PC-9 (cell line): ENCODE results near the gene IL1RL1. TPM values are rescaled to one million over a fixed set of nuclear protein-coding genes. Genes with fewer than 3 reads are reported as not detected.
A peak's percentile ranks its signal among the peaks of the same experiment; 100 is the strongest.

Source experiments
- BruUV-seq: library from RNA; stranded (reverse); fragments of 400-500 nt; replicated peaks from 2 replicates; lab custom pipeline; 2021; lab: Mats Ljungman, UMichigan
- CTCF ChIA-PET: fragments of 300-600 bp; sonication (Branson Sonifier 250); formaldehyde crosslinking; loops from one replicate; lab custom pipeline; 2022; ENCODE audit warnings: antibody characterized with exemption; lab: Charles Lee
- POLR2A ChIA-PET: fragments of 300-600 bp; sonication (Branson Sonifier 250); formaldehyde crosslinking; loops from one replicate; lab custom pipeline; 2022; ENCODE audit warnings: antibody characterized with exemption; ENCODE audit not compliant: unreplicated experiment; lab: Charles Lee
- DNase-seq, 2 experiments: peaks; one replicate each; pipeline versions ENCODE4 v3.0.0 to v3.0.0-alpha.2; 2015 to 2022; ENCODE audit warnings: mixed read lengths in 1 of 2
- H2AFZ ChIP-seq: fragments of 200-600 bp; sonication (generic); 2 replicates; pipeline ENCODE4 v1.8.1; 2017; ENCODE audit warnings: antibody characterized with exemption
- H3F3A ChIP-seq: fragments of 200-600 bp; sonication (generic); 2 replicates; pipeline ENCODE4 v1.8.1; 2017; ENCODE audit warnings: antibody characterized with exemption, mild to moderate bottlenecking, low read depth; ENCODE audit not compliant: insufficient read depth
- H3K27ac ChIP-seq: fragments of 200-600 bp; sonication (generic); 2 replicates; pipeline ENCODE4 v1.6.1; 2016; ENCODE audit warnings: mixed run types
- H3K27me3 ChIP-seq: fragments of 200-600 bp; sonication (generic); 2 replicates; pipeline ENCODE4 v1.6.1; 2016; ENCODE audit warnings: low read depth, mixed run types; ENCODE audit not compliant: insufficient read depth
- H3K36me3 ChIP-seq: fragments of 200-600 bp; sonication (generic); 2 replicates; pipeline ENCODE4 v1.6.1; 2016; ENCODE audit warnings: low read depth, mixed run types
- H3K4me1 ChIP-seq: fragments of 200-600 bp; sonication (generic); replicated peaks from 2 replicates; pipeline ENCODE4 v1.6.1; 2016; ENCODE audit warnings: mixed run types; ENCODE audit not compliant: insufficient read depth
- H3K4me2 ChIP-seq: fragments of 200-600 bp; sonication (generic); 2 replicates; pipeline ENCODE4 v1.6.1; 2017; ENCODE audit warnings: mixed run types
- H3K4me3 ChIP-seq: fragments of 200-600 bp; sonication (generic); 2 replicates; pipeline ENCODE4 v1.6.1; 2016; ENCODE audit warnings: mixed run types
- H3K79me2 ChIP-seq: fragments of 200-600 bp; sonication (generic); 2 replicates; pipeline ENCODE4 v1.6.1; 2017; ENCODE audit warnings: low read depth, mixed run types
- H3K9me2 ChIP-seq: fragments of 200-600 bp; sonication (generic); 2 replicates; pipeline ENCODE4 v1.8.1; 2017; ENCODE audit warnings: mild to moderate bottlenecking; ENCODE audit not compliant: insufficient read depth
- H3K9me3 ChIP-seq: fragments of 200-600 bp; sonication (generic); 2 replicates; pipeline ENCODE4 v1.8.1; 2016; ENCODE audit warnings: low read depth; ENCODE audit not compliant: insufficient read depth
- H4K20me1 ChIP-seq: fragments of 200-600 bp; sonication (generic); 2 replicates; pipeline ENCODE4 v1.8.1; 2017; ENCODE audit not compliant: insufficient read depth
- EZH2 ChIP-seq: fragments of 200-600 bp; sonication (generic); IDR thresholded peaks from 2 replicates; pipeline ENCODE4 v1.8.0; 2017; ENCODE audit warnings: antibody characterized with exemption, low read depth
- intact Hi-C: fragments of 100-400 bp; cut with micrococcal nuclease; formaldehyde crosslinking; loops from one replicate; pipeline ENCODE4 v1.10.0; 2022; ENCODE audit not compliant: unreplicated experiment
- total RNA-seq: library from RNA; stranded (reverse); gene quantifications from 2 replicates; pipeline ENCODE4 v1.2.3, GENCODE V29; 2021
- TF ChIP-seq, protein P1 (sequence below): fragments of 200-600 bp; sonication (generic); conservative IDR thresholded peaks from 2 replicates; pipeline ENCODE4 v1.6.1; 2017; ENCODE audit warnings: mixed run types, antibody characterized with exemption, mild to moderate bottlenecking, moderate library complexity

The IL1RL1 gene
- total RNA-seq, 1 experiment from 2014 or later = 1.7 TPM

DNA sequence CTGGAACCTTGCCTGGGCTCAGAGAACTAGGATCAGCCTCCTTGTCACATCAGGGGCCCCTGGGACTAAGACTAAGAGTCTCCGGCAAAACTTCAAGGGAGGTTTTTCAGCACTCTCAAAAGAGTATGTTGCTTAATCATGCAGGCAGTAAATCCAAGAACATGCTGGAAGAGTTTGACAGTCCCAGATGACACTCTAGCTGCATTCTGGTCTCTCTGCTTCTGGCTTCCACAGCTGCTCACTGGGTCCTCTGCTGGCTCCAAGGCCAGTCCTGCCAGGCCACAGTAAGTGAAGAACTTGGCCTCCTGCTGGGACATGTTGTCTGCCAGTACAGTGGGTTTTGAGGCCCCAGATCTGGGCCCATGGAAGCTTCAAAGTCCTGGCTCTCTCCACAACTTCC lies 45.2 kb upstream of the IL1RL1 start:
- Histone ChIP-seq H3K9me3 (no peaks in the 10 kb centered on the region), H2AFZ (no peak overlapping the region), H3K27ac (no peak overlapping the region), H3K79me2 (no peaks in the 10 kb centered on the region), H3F3A (no peaks in the 10 kb centered on the region), H3K4me1 (peaks cover 8% of the 10 kb centered on the region; the same call in 1 of the 2 replicates), H3K9me2 (no peaks in the 10 kb centered on the region), H3K4me3 (no peak overlapping the region), H3K4me2 (no peak overlapping the region), H3K27me3 (no peaks in the 10 kb centered on the region), H4K20me1 (no peaks in the 10 kb centered on the region), H3K36me3 (no peaks in the 10 kb centered on the region)
- ChIA-PET POLR2A (no interaction called here), CTCF (no interaction called here)
- TF ChIP-seq, protein P1, sequence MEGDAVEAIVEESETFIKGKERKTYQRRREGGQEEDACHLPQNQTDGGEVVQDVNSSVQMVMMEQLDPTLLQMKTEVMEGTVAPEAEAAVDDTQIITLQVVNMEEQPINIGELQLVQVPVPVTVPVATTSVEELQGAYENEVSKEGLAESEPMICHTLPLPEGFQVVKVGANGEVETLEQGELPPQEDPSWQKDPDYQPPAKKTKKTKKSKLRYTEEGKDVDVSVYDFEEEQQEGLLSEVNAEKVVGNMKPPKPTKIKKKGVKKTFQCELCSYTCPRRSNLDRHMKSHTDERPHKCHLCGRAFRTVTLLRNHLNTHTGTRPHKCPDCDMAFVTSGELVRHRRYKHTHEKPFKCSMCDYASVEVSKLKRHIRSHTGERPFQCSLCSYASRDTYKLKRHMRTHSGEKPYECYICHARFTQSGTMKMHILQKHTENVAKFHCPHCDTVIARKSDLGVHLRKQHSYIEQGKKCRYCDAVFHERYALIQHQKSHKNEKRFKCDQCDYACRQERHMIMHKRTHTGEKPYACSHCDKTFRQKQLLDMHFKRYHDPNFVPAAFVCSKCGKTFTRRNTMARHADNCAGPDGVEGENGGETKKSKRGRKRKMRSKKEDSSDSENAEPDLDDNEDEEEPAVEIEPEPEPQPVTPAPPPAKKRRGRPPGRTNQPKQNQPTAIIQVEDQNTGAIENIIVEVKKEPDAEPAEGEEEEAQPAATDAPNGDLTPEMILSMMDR = no peak
- intact Hi-C loops = no loop called here
- DNase-seq = no peak
- BruUV-seq = no TSS peak

DNA sequence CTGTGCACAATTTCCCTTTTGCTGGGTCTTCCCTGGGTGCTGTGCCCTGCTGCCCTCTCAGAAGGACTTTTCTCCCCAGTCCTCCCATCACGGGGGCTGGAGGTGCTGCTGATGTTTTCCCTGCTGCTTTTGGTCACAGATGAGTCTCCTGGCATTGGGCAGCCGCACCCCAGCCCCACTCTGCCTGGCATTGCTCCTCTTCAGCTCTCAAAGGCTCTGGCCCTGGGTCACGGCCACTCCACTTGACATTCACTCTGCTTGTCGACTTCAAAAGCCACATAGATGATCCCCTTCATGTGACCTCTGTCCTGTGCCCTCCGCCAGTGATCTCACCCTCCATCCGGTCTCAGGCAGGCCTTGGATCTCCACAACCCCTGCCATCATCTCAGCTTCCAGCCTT lies 43.6 kb upstream of the IL1RL1 start:
- Histone ChIP-seq H3K4me3 (no peak overlapping the region), H3K9me2 (no peaks in the 10 kb centered on the region), H3K27me3 (no peaks in the 10 kb centered on the region), H3K36me3 (no peaks in the 10 kb centered on the region), H2AFZ (no peak overlapping the region), H4K20me1 (no peaks in the 10 kb centered on the region), H3F3A (no peaks in the 10 kb centered on the region), H3K4me1 (peaks cover 8% of the 10 kb centered on the region; the same call in 1 of the 2 replicates), H3K4me2 (no peak overlapping the region), H3K27ac (no peak overlapping the region), H3K9me3 (no peaks in the 10 kb centered on the region), H3K79me2 (no peaks in the 10 kb centered on the region)
- no peak for DNase-seq
- BruUV-seq = no TSS peak
- intact Hi-C loops = no loop called here
- POLR2A ChIA-PET = interaction anchor here (0.7 kb wide), 1 partner anchor 1080 kb away, joined by 3 read pairs; no protein-coding TSS in a partner anchor
- CTCF ChIA-PET = no interaction called here
- TF ChIP-seq EZH2 = no peak
- TF ChIP-seq, protein P1 = no peak

DNA sequence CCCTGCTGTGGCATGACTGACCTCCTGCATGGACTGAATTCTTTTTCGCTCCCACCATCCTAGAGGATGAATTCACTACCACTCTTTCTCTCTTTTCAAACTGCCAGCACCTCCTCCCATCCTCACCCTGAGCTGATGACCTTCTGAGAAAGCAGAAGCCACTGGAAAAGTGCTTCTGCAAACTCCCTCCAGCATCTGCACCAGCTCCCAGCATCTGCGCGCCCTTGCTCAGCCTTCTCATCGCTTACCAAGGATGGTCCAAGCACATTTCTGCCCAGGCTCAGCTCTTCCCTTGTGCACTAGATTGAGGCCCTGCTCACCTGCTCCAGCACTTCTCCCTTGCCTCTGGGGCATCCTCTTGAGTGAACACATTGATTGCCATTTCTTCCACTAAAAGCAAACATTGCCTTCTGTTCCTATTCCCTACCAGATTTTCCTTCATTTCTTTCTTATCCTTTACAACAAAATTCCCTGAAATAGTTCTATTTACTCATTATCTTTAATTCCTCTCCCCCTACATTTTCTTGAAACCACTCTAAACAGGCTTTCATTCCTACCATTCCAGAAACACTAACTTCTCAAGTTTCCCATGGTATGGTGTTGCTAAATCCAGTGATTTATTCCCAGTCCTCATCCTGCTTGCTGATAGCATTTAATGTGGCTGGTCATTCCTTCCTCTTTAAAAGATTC lies 42.7 kb upstream of the IL1RL1 start:
- H3K27ac ChIP-seq = no peak overlapping the region
- no peaks in the 10 kb centered on the region for H3K27me3 ChIP-seq
- TF ChIP-seq, protein P1 = no peak
- TF ChIP-seq EZH2 = no peak
- H2AFZ ChIP-seq = no peak overlapping the region
- peaks cover 8% of the 10 kb centered on the region; the same call in 1 of the 2 replicates for H3K4me1 ChIP-seq
- no peak for DNase-seq
- H3K4me3 ChIP-seq = no peak overlapping the region
- no peaks in the 10 kb centered on the region for H3K9me3 ChIP-seq
- H3K4me2 ChIP-seq = peak overlapping the region; percentile 5; the same call in 1 of the 2 replicates
- H3K79me2 ChIP-seq = no peaks in the 10 kb centered on the region
- no peaks in the 10 kb centered on the region for H3K36me3 ChIP-seq
- ChIA-PET POLR2A (interaction anchor here (0.7 kb wide), 1 partner anchor 1080 kb away, joined by 3 read pairs; no protein-coding TSS in a partner anchor), CTCF (no interaction called here)
- no peaks in the 10 kb centered on the region for H3F3A ChIP-seq
- intact Hi-C loops = no loop called here
- H4K20me1 ChIP-seq = no peaks in the 10 kb centered on the region
- H3K9me2 ChIP-seq = no peaks in the 10 kb centered on the region
- BruUV-seq = no TSS peak
